SH-SY5Y (cell line): ENCODE measurements around the gene BTC.

Experiments
- GATA2 ChIP-seq: IDR thresholded peaks from 2 replicates; pipeline ENCODE4 v1.6.1; 2011; ENCODE audit warnings: mild to moderate bottlenecking, low read depth, low read length
- GATA3 ChIP-seq: IDR thresholded peaks from 2 replicates; pipeline ENCODE4 v1.6.1; 2011; ENCODE audit warnings: low read depth, mild to moderate bottlenecking, low read length, moderate library complexity

DNA sequence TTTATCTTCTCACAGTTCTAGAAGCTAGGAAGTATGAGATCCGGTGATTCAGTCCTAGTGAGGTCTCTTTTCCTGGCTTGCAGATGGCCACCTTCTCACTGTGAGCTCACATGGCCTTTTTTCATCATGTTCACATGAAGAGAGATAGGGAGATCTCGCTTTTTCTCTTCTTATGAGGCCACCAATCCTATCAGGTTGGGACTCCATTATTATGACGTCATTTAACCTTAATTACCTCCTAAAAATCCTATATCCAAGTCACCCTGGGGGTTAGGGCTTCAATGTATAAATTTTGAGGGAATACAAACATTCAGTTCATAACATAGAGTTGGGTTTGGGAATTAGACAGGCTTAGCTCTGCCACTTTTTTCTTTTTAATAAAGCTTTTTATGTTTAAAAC lies 6.0 kb upstream of the BTC start:
- TF ChIP-seq GATA2 (no peak), GATA3 (no peak)
